ENCODE data around the gene TTC28.

TTC28 gene

GRCh38 chr22:28484662-28485061 lies 195.0 kb downstream of the TTC28 start:
- peaks cover 42% of the 10 kb centered on the region for H3K4me1 ChIP-seq (ENCODE audit: insufficient read depth, low read length, poor library complexity, severe bottlenecking)
- no peak overlapping the region for H3K4me3 ChIP-seq (ENCODE audit: low read length, poor library complexity, severe bottlenecking)
- H2AFZ ChIP-seq (ENCODE audit: low read length) = 0 out of 2 replicates have a peak overlapping the region, but pooled peaks have one; percentile 14
- no peaks in the 10 kb centered on the region for H3K9me2 ChIP-seq (replicated peaks; ENCODE audit: low read depth, low read length)
- TF ChIP-seq CTCF (conservative IDR thresholded peaks at IDR 0.05; ENCODE audit: low read length) (no peak), EZH2phosphoT487 (IDR thresholded peaks at IDR 0.05; ENCODE audit: borderline replicate concordance) (no peak)
- no peaks in the 10 kb centered on the region for H3K9me3 ChIP-seq (ENCODE audit: insufficient read depth, low read depth, low read length)
- H3K9ac ChIP-seq (ENCODE audit: low read depth, low read length, poor library complexity, severe bottlenecking) = no peak overlapping the region
- no peaks in the 10 kb centered on the region for H3K36me3 ChIP-seq (ENCODE audit: insufficient read depth, low read length)
- no peaks in the 10 kb centered on the region for H3K79me2 ChIP-seq (ENCODE audit: insufficient read depth, low read length)
- no peaks in the 10 kb centered on the region for H3K27me3 ChIP-seq (ENCODE audit: insufficient read depth, low read length, poor library complexity, severe bottlenecking)
- H4K20me1 ChIP-seq (ENCODE audit: insufficient read depth, low read length, poor library complexity, severe bottlenecking) = no peaks in the 10 kb centered on the region
- no peak overlapping the region for H3K4me2 ChIP-seq (ENCODE audit: low read depth, low read length, poor library complexity, severe bottlenecking)
- H3F3A ChIP-seq (ENCODE audit: low read depth) = no peaks in the 10 kb centered on the region

GRCh38 chr22:28481725-28482124 lies 197.9 kb downstream of the TTC28 start:
- Histone ChIP-seq H3K4me3 (ENCODE audit: low read length, poor library complexity, severe bottlenecking) (no peak overlapping the region), H3K9ac (ENCODE audit: low read depth, low read length, poor library complexity, severe bottlenecking) (no peak overlapping the region), H3K9me2 (replicated peaks; ENCODE audit: low read depth, low read length) (no peaks in the 10 kb centered on the region), H3K27me3 (ENCODE audit: insufficient read depth, low read length, poor library complexity, severe bottlenecking) (no peaks in the 10 kb centered on the region), H3K4me1 (ENCODE audit: insufficient read depth, low read length, poor library complexity, severe bottlenecking) (peaks cover 36% of the 10 kb centered on the region), H2AFZ (ENCODE audit: low read length) (no peak overlapping the region), H4K20me1 (ENCODE audit: insufficient read depth, low read length, poor library complexity, severe bottlenecking) (no peaks in the 10 kb centered on the region), H3F3A (ENCODE audit: low read depth) (no peaks in the 10 kb centered on the region), H3K9me3 (ENCODE audit: insufficient read depth, low read depth, low read length) (no peaks in the 10 kb centered on the region), H3K4me2 (ENCODE audit: low read depth, low read length, poor library complexity, severe bottlenecking) (no peak overlapping the region), H3K36me3 (ENCODE audit: insufficient read depth, low read length) (no peaks in the 10 kb centered on the region), H3K79me2 (ENCODE audit: insufficient read depth, low read length) (no peaks in the 10 kb centered on the region)
- TF ChIP-seq EZH2phosphoT487 (IDR thresholded peaks at IDR 0.05; ENCODE audit: borderline replicate concordance) (no peak), CTCF (conservative IDR thresholded peaks at IDR 0.05; ENCODE audit: low read length) (no peak)

GRCh38 chr22:28480000-28480715 lies 199.5 kb downstream of the TTC28 start:
- H3K9ac ChIP-seq (ENCODE audit: low read depth, low read length, poor library complexity, severe bottlenecking) = peak overlapping the region; percentile 16
- H3K9me2 ChIP-seq (replicated peaks; ENCODE audit: low read depth, low read length) = no peaks in the 10 kb centered on the region
- no peak overlapping the region; the same call in 1 of the 2 replicates for H2AFZ ChIP-seq (ENCODE audit: low read length)
- no peaks in the 10 kb centered on the region for H4K20me1 ChIP-seq (ENCODE audit: insufficient read depth, low read length, poor library complexity, severe bottlenecking)
- peak overlapping the region; percentile 44 for H3K4me2 ChIP-seq (ENCODE audit: low read depth, low read length, poor library complexity, severe bottlenecking)
- no peak for TF ChIP-seq EZH2phosphoT487 (IDR thresholded peaks at IDR 0.05; ENCODE audit: borderline replicate concordance)
- no peak for TF ChIP-seq CTCF (conservative IDR thresholded peaks at IDR 0.05; ENCODE audit: low read length)
- no peaks in the 10 kb centered on the region for H3K27me3 ChIP-seq (ENCODE audit: insufficient read depth, low read length, poor library complexity, severe bottlenecking)
- H3F3A ChIP-seq (ENCODE audit: low read depth) = no peaks in the 10 kb centered on the region
- no peaks in the 10 kb centered on the region for H3K9me3 ChIP-seq (ENCODE audit: insufficient read depth, low read depth, low read length)
- H3K36me3 ChIP-seq (ENCODE audit: insufficient read depth, low read length) = no peaks in the 10 kb centered on the region
- H3K4me3 ChIP-seq (ENCODE audit: low read length, poor library complexity, severe bottlenecking) = no peak overlapping the region
- peaks cover 22% of the 10 kb centered on the region for H3K4me1 ChIP-seq (ENCODE audit: insufficient read depth, low read length, poor library complexity, severe bottlenecking)
- H3K79me2 ChIP-seq (ENCODE audit: insufficient read depth, low read length) = no peaks in the 10 kb centered on the region

Data from Loucy (cell line).